ENCODE results near the gene AUTS2.

Gene AUTS2

DNA sequence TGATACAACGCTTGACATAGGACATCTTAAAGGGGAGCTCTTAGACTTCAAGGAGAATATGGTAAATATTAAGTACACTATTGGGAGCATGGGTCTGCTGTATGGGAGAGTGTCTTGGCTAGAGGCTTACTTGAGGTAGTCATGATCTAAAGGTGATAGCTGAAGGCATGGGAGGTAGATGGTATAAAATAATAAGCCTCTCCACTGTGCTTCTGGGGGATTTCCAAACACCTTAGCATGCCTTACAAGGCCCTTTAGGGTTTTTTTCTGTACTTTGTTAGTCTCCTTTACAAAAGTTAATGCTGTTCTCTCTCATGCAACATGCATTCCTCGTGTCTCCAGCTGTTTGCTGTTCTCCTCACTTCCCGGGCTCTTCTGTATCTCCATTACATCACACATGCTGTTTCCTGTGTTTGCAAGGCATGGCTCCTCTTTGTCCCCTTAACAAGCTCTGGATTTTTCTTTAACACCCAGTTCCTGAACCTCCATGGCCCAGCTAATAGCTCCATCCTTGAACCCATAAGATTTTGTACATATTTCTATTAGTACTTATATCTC is 449.7 kb downstream of the AUTS2 start:
- no peak for DNase-seq

GRCh38 chr7:70051726-70052125 is 453.5 kb downstream of the AUTS2 start:
- DNase-seq: no peak

DNA sequence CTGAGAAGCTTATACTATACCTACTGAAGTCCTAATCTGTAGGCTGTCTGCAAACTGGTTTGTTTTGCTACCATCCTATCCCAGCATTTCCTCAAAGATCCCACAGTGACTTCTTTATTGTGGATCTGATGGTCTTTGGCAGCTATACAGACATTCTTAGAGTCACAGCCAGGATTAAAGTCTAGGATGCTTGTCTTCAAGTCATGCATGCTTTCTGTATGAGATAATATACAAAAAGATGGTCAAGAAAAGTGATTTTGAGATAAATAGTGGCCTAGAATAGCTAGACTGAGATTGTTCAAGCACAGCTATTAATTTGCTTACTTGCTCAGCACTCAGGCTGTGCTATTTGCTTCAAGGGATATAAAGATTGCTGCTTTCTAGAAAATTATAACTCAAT is 454.4 kb downstream of the AUTS2 start:
- no peak for DNase-seq

DNA sequence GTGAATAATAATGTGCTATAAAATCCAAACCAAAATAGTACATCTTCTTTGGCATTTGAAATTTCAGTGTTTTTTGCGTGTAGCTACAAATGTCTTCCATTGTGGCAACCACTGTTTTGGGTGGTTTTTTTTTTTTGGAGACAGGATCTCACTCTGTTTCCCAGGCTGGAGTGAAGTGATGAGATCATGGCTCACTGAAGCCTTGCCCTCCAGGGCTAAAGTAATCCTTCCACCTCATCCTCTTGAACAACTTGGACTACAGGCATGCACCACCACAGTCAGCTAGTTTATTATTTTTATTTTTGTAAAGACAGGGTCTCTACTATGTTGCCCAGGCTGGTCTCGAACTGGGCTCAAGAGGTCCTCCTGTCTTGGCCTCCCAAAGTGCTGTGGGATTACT is 455.1 kb downstream of the AUTS2 start:
- no peak for DNase-seq

- DNase-seq: no peak
Measured at GRCh38 chr7:70053989-70054388, 455.7 kb downstream of the AUTS2 start.

DNA sequence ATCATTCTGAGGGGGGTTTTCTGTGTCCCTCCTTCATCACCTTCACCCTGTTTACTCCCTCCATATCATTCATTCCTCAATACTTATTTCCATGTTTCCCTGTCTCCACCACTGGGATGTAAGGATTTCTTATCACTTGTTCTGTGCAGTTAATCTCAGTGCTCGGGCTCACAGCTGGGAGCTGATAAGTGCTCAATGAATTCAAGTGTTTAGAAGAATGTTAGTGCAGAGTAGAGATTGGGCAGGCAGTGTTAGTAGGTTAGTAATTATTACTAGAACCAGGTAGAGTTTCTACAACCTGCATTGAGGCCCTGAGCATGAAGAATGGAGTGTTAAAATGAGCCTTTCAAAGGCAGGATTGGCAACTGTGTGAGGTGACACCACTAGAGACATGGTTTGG is 458.1 kb downstream of the AUTS2 start:
- DNase-seq: no peak

DNA sequence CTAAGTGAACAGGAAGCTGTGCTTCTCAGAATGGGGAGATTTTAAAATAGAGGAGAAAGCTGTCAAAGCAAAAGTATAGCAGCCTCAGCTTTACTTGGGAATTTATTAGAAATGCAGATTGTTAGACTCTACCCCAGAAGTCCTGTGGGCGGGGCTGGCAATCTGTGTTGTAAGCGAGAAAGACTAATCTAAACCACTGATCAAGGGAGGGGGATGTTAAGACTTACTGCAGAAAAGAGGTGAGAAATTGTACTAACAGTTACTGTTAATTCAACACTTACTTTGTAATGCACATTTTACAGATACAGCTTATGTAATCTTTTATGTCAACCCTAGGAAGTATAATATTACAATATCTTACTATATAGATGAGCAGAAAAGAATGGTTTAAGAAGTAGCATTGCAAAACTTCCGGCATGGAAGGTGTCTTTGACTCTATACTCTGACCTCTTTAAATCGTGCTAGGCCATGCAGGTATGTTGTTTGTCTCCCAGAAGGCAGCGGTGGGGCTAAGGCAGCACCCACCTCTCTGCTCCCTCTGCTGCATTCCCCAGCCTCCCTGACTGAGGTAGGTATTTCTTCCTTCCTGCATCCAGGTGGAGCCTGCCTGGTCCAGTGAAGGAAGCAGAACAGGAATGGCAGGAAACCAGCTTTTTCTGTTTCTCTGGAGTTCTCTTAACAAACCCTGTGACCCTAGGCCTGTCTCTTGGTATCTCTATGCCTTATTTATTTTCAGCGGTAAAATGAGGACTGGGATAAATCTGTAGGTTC is 462.2 kb downstream of the AUTS2 start:
- no peak for DNase-seq

- no peak for DNase-seq
Measured at GRCh38 chr7:70063371-70063770, 465.1 kb downstream of the AUTS2 start.

GRCh38 chr7:70063927-70064326 is 465.7 kb downstream of the AUTS2 start:
- DNase-seq: no peak

DNA sequence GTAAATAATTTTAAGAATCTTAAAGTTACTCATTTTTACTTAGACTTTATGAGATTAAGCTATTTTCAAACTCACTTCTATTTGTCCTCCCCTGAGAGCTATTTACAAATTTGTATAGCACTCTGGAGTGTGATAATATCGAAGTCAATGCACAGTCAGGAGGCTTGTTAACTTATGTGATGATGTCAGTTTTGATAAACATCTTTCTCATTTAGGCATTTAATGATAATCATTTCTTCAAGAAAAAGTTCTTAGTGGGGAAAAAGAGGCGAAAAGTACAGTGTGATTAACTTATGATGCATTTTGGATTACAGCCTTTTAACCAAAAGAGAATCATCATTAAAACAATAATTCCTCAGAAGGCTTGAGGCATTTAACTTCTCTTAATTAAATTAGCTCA is 468.6 kb downstream of the AUTS2 start:
- no peak for DNase-seq

DNA sequence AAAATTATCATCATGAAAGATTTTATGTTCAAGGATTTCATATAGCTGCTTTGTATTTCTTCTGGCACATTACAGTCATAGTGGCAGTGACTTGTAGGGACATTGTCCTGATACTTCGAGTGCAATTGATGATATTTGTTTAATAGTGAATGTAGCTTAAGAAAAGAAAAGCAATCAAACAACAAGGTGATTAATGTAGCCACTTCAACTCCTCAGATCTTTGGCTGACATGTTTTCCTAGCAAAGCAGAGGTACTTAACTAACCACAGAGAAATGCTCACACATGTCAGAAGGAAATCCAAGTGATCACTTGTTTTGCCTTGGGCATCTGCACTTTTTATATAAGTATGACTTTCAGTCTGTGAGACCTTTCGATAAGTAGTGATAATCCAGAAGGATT is 470.3 kb downstream of the AUTS2 start:
- DNase-seq: no peak

- DNase-seq: no peak
Measured at GRCh38 chr7:70069977-70070376, 471.7 kb downstream of the AUTS2 start.

DNA sequence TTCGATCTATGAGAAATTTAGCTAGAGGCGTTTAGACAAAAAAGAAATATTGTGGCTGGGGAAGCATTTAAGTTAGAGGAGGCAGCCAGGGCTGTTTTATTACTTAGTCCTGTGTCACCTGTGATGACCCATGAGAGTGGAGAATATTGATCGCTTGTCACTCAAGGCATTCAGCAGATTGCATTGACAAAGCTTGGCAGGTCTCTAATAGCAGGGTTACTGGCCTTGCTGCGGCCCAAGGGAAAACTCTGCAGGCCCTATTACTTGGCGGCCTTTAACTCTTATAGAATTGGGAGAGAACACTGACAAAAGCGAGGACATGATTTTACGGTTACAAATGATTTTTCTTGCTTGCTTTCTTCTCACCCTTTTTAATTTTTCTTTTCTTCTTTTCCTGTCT is 473.5 kb downstream of the AUTS2 start:
- no peak for DNase-seq

DNA sequence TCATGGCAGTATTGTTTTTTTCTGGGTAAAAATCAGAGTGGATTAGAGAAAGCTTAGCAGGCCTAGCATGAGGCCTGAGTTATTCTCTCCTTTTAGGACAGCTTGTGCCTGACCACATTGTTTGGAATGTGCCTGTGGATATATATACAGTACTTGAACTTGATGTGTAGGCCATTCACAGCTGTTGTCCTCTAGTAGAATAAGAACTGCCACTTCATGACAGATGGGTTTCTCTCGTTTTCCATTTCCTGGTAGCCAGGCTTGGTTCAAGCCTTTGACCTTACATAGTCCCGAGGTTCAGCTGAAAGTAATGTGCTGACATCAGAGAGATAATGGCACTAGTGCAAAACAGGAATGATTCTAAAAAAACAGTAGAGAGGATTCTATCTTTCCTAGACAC is 473.9 kb downstream of the AUTS2 start:
- no peak for DNase-seq

- no peak for DNase-seq
Measured at GRCh38 chr7:70076325-70076724, 478.1 kb downstream of the AUTS2 start.

DNA sequence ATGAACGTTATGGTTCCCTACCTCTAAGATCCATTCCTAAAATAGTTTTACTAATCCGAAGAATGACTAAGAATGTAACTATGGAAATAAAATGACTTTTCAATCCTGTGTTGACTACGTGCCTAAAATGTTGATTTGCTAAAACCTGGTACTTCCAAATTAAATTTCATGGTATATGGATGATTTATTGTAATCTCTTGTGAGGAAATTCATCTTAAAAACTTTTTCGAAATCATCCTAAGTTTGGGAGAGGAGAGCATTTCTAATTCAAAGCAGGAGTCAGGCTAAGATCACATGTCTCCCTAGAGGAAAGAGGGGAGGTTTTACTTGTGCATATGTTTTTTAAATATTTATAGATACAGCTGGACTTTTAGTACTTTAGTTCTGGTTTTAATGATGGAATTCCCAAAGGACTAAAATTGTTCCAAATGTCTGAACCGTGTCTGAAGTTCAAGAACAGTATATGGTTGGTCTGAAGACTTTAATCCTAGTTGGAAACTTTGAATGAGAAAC is 483.9 kb downstream of the AUTS2 start:
- no peak for DNase-seq

- no peak for DNase-seq
Measured at GRCh38 chr7:70091362-70091761, 493.1 kb downstream of the AUTS2 start.

- DNase-seq: peak; percentile 79
Measured at GRCh38 chr7:70092314-70093204, 494.3 kb downstream of the AUTS2 start.

- DNase-seq: peak; percentile 27
Measured at GRCh38 chr7:70093205-70093904, 495.1 kb downstream of the AUTS2 start.

- DNase-seq: no peak
Measured at GRCh38 chr7:70094831-70095230, 496.6 kb downstream of the AUTS2 start.

- DNase-seq: no peak
Measured at GRCh38 chr7:70097645-70098044, 499.4 kb downstream of the AUTS2 start.

DNA sequence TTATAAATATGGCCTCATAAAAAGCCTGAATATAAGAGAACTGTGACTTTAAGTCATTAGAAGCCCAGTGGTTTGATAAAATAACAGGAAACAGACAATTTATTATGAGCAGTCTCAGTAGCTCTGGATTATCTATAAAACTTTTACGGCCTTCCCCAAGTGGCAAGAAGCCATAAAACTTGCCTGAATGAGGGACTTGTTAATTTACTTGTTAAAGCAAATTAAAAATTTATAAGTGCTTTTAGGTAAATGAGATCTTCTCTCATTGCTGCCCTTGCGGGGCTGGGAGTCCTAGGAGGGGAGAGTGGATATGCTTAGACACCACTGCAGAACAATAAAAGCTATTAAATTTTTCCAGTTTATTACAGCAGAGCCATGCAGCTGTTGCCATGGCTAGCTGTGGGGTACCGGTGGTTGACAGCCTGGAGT is 499.9 kb downstream of the AUTS2 start:
- DNase-seq: no peak
